ENCODE results near the gene SCARB1. TPM values are rescaled to one million over a fixed set of nuclear protein-coding genes. Genes with fewer than 3 reads are reported as not detected.

SCARB1 gene
- total and polyA plus RNA-seq, 2 of the 13 experiments (the other 11 are each of a cell fraction or from before 2014, with no cell fraction given) = 63.4 to 160 TPM

GRCh38 chr12:124904306-124905098 is 40.8 kb upstream of the SCARB1 start (continued):
- TF ChIP-seq TFDP2 (CRISPR knock-in tag; IDR thresholded peaks at IDR 0.05) = peak; percentile 80
- no peak for TF ChIP-seq ZNF33B (CRISPR knock-in tag; IDR thresholded peaks at IDR 0.05)
- TF ChIP-seq HOMEZ (CRISPR knock-in tag; IDR thresholded peaks at IDR 0.05; ENCODE audit: low read depth) = peak; percentile 52; the same call in 1 of the 2 replicates
- no peak for TF ChIP-seq ZNF510 (CRISPR knock-in tag; IDR thresholded peaks at IDR 0.05; ENCODE audit: low read depth)
- no peak for TF ChIP-seq ZFP1 (CRISPR knock-in tag; IDR thresholded peaks at IDR 0.05)
- no peak for TF ChIP-seq AKAP8 (CRISPR knock-in tag; IDR thresholded peaks at IDR 0.05)
- peak; percentile 67; the same call in 1 of the 2 replicates for TF ChIP-seq MTA1 (CRISPR knock-in tag; IDR thresholded peaks at IDR 0.05; ENCODE audit: borderline replicate concordance)
- no peak for TF ChIP-seq NR1H2 (CRISPR knock-in tag; IDR thresholded peaks at IDR 0.05; ENCODE audit: borderline replicate concordance, low read depth)
- TF ChIP-seq ZNF770 (CRISPR knock-in tag; IDR thresholded peaks at IDR 0.05) = no peak
- TF ChIP-seq PRDM15 (CRISPR knock-in tag; IDR thresholded peaks at IDR 0.05) = no peak
- no peak for TF ChIP-seq EEA1 (CRISPR knock-in tag; IDR thresholded peaks at IDR 0.05; ENCODE audit: borderline replicate concordance)
- no peak for TF ChIP-seq ZNF691 (CRISPR knock-in tag; IDR thresholded peaks at IDR 0.05; ENCODE audit: borderline replicate concordance, low read depth)
- TF ChIP-seq BRCA1 (CRISPR knock-in tag; IDR thresholded peaks at IDR 0.05) = peak; percentile 83; the same call in 1 of the 2 replicates
- TF ChIP-seq HES4 (CRISPR knock-in tag; IDR thresholded peaks at IDR 0.05; ENCODE audit: borderline replicate concordance) = no peak
- no peak; the same call in 1 of the 2 replicates for TF ChIP-seq JUNB (CRISPR knock-in tag; IDR thresholded peaks at IDR 0.05; ENCODE audit: borderline replicate concordance)
- no peak for TF ChIP-seq ZNF383 (CRISPR knock-in tag; IDR thresholded peaks at IDR 0.05; ENCODE audit: borderline replicate concordance)
- TF ChIP-seq ARNTL (CRISPR knock-in tag; IDR thresholded peaks at IDR 0.05) = no peak
- no peak for TF ChIP-seq PAF1 (CRISPR knock-in tag; IDR thresholded peaks at IDR 0.05)
- TF ChIP-seq ELF1 (CRISPR knock-in tag; IDR thresholded peaks at IDR 0.05) = no peak
- peak; percentile 61 for TF ChIP-seq ASH2L (IDR thresholded peaks at IDR 0.05; ENCODE audit: insufficient read length, low read depth, low read length)
